ENCODE data around the gene CENATAC. TPM values are rescaled to one million over a fixed set of nuclear protein-coding genes. Genes with fewer than 3 reads are reported as not detected.
"Not testable (repeated sequence)": the region's sequence is repeated elsewhere in the genome, so short reads cannot be mapped to it uniquely, and the experiment has no call there.

Gene CENATAC
- total RNA-seq, 1 donor from 2014 or later, result 8.4 TPM

DNA sequence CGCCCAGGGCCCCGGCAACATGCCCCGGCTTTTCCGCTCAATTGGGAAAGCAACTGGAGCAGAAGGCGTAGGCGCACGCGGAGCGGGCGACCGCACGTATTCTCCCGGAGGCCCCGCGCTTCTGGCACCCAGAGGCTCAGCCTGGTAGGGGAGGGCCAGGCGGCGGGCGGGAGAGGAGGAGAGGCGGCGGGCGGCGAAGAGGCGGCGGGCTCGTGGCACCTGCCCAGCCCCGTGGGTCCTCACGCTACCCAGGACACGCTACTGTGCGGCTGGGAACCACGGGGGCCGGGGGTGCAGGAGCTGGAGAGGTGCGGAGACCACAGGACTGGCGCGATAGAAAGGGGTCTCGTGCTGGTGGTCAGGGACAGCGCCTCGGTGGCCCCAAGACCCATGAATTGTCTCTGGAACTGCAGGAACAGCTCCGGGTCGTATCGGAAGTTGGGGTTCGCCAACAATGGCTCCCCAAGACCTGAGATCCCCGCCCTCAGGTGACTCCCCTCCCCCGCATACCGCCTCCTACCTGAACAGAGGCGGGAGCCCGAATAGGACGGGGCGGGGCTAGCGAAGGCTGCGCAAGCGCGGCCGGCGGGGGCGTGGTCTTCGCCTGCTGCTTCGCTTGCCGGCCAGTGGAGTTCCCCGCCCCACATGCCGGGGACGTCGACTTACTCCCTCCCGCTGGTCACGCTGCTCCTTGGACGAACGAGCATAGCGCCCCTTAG lies 32.5 kb downstream of the CENATAC start, which contains the start of gene SLC37A4:
TSS of gene SLC37A4 (minus strand) at position 549 of the 719 bp plus-strand sequence.
- no peaks in the 10 kb centered on the region for H3K9me3 ChIP-seq (ENCODE audit: control insufficient read depth in 3 of 3, low read length in 3 of 3)
- peak within 1 kb of the TSS; percentile 78 for H3K27ac ChIP-seq (ENCODE audit: low read depth, low read length)
- H3K36me3 ChIP-seq (ENCODE audit: control insufficient read depth in 3 of 3, insufficient read depth in 3 of 3, low read length in 3 of 3), result peaks cover 8 to 18% (median 15%) of the 10 kb centered on the region in 3 donors
- peak within 1 kb of the TSS; percentile 83 to 90 (median 86) for H3K9ac ChIP-seq (ENCODE audit: low read depth in 1 of 3, low read length in 3 of 3)
- H3K4me3 ChIP-seq (ENCODE audit: low read length in 3 of 3), result peak within 1 kb of the TSS; percentile 90 to 94 (median 90)
- H3K4me1 ChIP-seq (ENCODE audit: control insufficient read depth in 3 of 3, insufficient read depth in 3 of 3, low read length in 3 of 3), result peaks cover 45 to 48% (median 47%) of the 10 kb centered on the region in 3 donors
- H3K27me3 ChIP-seq (ENCODE audit: control insufficient read depth in 3 of 3, insufficient read depth in 3 of 3, low read length in 3 of 3), result no peaks in the 10 kb centered on the region

DNA sequence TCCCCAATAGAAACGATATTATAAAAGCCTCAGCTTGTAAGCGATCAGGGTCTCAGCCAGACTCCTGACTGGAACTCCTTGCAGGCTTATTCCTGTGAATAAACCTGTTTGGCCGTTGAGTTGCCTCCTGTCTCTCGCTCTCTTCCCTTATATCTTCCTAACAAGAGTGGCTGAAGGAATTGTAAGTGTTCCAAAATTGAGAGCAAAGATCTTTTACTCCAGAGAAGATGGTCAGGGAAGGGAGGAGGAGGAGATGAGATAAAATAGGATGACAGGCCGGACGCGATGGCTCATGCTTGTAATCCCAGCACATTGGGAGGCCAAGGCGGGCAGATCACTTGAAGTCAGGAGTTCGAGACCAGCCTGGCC lies 34.0 kb downstream of the CENATAC start:
- no peak overlapping the region for H3K9ac ChIP-seq (ENCODE audit: low read depth in 1 of 3, low read length in 3 of 3)
- no peaks in the 10 kb centered on the region for H3K27me3 ChIP-seq (ENCODE audit: control insufficient read depth in 3 of 3, insufficient read depth in 3 of 3, low read length in 3 of 3)
- H3K36me3 ChIP-seq (ENCODE audit: control insufficient read depth in 3 of 3, insufficient read depth in 3 of 3, low read length in 3 of 3), result peaks cover 4 to 10% (median 5%) of the 10 kb centered on the region in 3 donors
- H3K4me1 ChIP-seq (ENCODE audit: control insufficient read depth in 3 of 3, insufficient read depth in 3 of 3, low read length in 3 of 3), result peaks cover 31 to 34% (median 33%) of the 10 kb centered on the region in 3 donors
- H3K9me3 ChIP-seq (ENCODE audit: control insufficient read depth in 3 of 3, low read length in 3 of 3), result no peaks in the 10 kb centered on the region
- H3K27ac ChIP-seq (ENCODE audit: low read depth, low read length), result no peak overlapping the region
- no peak overlapping the region for H3K4me3 ChIP-seq (ENCODE audit: low read length in 3 of 3)

DNA sequence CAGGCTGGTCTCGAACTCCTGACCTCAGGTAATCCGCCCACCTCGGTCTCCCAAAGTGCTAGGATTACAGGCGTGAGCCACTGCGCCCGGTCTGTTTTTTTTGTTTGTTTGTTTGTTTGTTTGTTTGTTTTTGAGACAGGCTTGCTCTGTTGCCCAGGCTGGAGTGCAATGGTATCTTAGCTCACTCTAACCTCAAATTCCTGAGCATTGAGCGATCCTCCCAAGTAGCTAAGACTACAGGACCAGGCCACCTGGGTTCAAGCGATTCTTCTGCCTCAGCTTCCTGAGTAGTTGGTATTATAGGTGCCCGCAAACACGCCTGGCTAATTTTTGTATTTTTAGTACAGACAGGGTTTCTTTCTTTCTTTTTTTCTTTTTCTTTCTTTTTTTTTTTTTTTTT lies 35.5 kb downstream of the CENATAC start:
- H3K9ac ChIP-seq (ENCODE audit: low read depth in 1 of 3, low read length in 3 of 3), result not testable (repeated sequence)

DNA sequence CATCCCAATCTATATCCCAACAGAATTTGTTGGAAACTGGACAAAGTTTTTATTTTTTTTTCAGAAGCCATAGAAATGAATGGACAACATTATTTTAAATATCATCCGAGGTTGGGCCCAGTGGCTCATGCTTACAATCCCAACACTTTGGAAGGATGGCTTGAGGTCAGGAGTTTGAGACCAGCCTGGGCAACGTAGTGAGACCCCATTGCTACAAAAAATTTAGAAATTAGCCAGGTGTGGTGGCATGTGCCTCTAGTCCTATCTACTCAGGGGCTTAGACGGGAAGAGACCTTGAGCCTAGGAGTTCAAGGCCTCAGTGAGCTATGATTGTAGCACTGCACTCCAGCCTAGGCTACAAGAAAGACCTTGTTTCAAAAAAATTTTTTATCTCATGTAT lies 36.9 kb downstream of the CENATAC start:
- H3K9ac ChIP-seq (ENCODE audit: low read depth in 1 of 3, low read length in 3 of 3), result peak overlapping the region in 1 of 3 donors; percentile 10
- H3K36me3 ChIP-seq (ENCODE audit: control insufficient read depth in 3 of 3, insufficient read depth in 3 of 3, low read length in 3 of 3), result no peaks in the 10 kb centered on the region
- no peak overlapping the region for H3K4me3 ChIP-seq (ENCODE audit: low read length in 3 of 3)
- peaks cover 2 to 5% (median 4%) of the 10 kb centered on the region in 3 donors for H3K4me1 ChIP-seq (ENCODE audit: control insufficient read depth in 3 of 3, insufficient read depth in 3 of 3, low read length in 3 of 3)
- H3K9me3 ChIP-seq (ENCODE audit: control insufficient read depth in 3 of 3, low read length in 3 of 3), result no peaks in the 10 kb centered on the region
- H3K27me3 ChIP-seq (ENCODE audit: control insufficient read depth in 3 of 3, insufficient read depth in 3 of 3, low read length in 3 of 3), result no peaks in the 10 kb centered on the region
- no peak overlapping the region for H3K27ac ChIP-seq (ENCODE audit: low read depth, low read length)

More for the DNA sequence above, 35.5 kb downstream of the CENATAC start:
- H3K4me3 ChIP-seq (ENCODE audit: low read length in 3 of 3); H3K27me3 ChIP-seq (ENCODE audit: control insufficient read depth in 3 of 3, insufficient read depth in 3 of 3, low read length in 3 of 3); H3K27ac ChIP-seq (ENCODE audit: low read depth, low read length); H3K9me3 ChIP-seq (ENCODE audit: control insufficient read depth in 3 of 3, low read length in 3 of 3); H3K36me3 ChIP-seq (ENCODE audit: control insufficient read depth in 3 of 3, insufficient read depth in 3 of 3, low read length in 3 of 3): not testable (repeated sequence)
- H3K4me1 ChIP-seq (ENCODE audit: control insufficient read depth in 3 of 3, insufficient read depth in 3 of 3, low read length in 3 of 3), result peaks cover 16 to 19% (median 18%) of the 10 kb centered on the region in 3 donors

- Histone ChIP-seq H3K9ac (ENCODE audit: low read depth in 1 of 3, low read length in 3 of 3) (no peak overlapping the region), H3K27me3 (ENCODE audit: control insufficient read depth in 3 of 3, insufficient read depth in 3 of 3, low read length in 3 of 3) (no peaks in the 10 kb centered on the region), H3K9me3 (ENCODE audit: control insufficient read depth in 3 of 3, low read length in 3 of 3) (no peaks in the 10 kb centered on the region), H3K4me3 (ENCODE audit: low read length in 3 of 3) (no peak overlapping the region), H3K4me1 (ENCODE audit: control insufficient read depth in 3 of 3, insufficient read depth in 3 of 3, low read length in 3 of 3) (no peaks in the 10 kb centered on the region), H3K27ac (ENCODE audit: low read depth, low read length) (no peak overlapping the region), H3K36me3 (ENCODE audit: control insufficient read depth in 3 of 3, insufficient read depth in 3 of 3, low read length in 3 of 3) (no peaks in the 10 kb centered on the region)
Measured at GRCh38 chr11:119038884-119039283, 40.9 kb downstream of the CENATAC start.

GRCh38 chr11:119039471-119039870 lies 41.5 kb downstream of the CENATAC start:
- not testable (repeated sequence) for H3K36me3 ChIP-seq (ENCODE audit: control insufficient read depth in 3 of 3, insufficient read depth in 3 of 3, low read length in 3 of 3); H3K27me3 ChIP-seq (ENCODE audit: control insufficient read depth in 3 of 3, insufficient read depth in 3 of 3, low read length in 3 of 3); H3K27ac ChIP-seq (ENCODE audit: low read depth, low read length); H3K9me3 ChIP-seq (ENCODE audit: control insufficient read depth in 3 of 3, low read length in 3 of 3); H3K4me3 ChIP-seq (ENCODE audit: low read length in 3 of 3); H3K4me1 ChIP-seq (ENCODE audit: control insufficient read depth in 3 of 3, insufficient read depth in 3 of 3, low read length in 3 of 3); H3K9ac ChIP-seq (ENCODE audit: low read depth in 1 of 3, low read length in 3 of 3)

GRCh38 chr11:119041821-119042514 lies 44.0 kb downstream of the CENATAC start:
- Histone ChIP-seq H3K27me3 (ENCODE audit: control insufficient read depth in 3 of 3, insufficient read depth in 3 of 3, low read length in 3 of 3) (no peaks in the 10 kb centered on the region), H3K9me3 (ENCODE audit: control insufficient read depth in 3 of 3, low read length in 3 of 3) (no peaks in the 10 kb centered on the region), H3K4me1 (ENCODE audit: control insufficient read depth in 3 of 3, insufficient read depth in 3 of 3, low read length in 3 of 3) (no peaks in the 10 kb centered on the region), H3K36me3 (ENCODE audit: control insufficient read depth in 3 of 3, insufficient read depth in 3 of 3, low read length in 3 of 3) (peaks cover 15 to 20% (median 20%) of the 10 kb centered on the region in 3 donors), H3K9ac (ENCODE audit: low read depth in 1 of 3, low read length in 3 of 3) (no peak overlapping the region), H3K27ac (ENCODE audit: low read depth, low read length) (no peak overlapping the region), H3K4me3 (ENCODE audit: low read length in 3 of 3) (no peak overlapping the region)

DNA sequence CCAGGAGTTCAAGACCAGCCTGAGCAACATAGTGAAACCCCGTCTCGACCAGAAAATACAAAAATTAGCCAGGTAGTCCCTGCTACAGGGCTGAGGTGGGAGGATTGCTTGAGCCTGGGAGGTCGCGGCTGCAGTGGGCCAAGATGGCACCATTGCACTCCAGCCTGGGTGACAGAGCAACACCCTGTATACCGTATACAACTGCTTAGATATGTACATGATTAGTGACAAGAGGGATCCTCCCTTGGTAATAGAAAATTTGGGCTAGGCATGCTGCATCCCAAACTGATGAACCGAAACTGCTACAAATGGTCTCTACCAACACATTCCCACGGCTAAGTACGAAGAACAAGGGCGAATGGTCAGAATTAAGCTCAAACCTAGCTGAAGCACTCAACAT lies 45.0 kb downstream of the CENATAC start:
- peaks cover 22 to 30% (median 30%) of the 10 kb centered on the region in 3 donors for H3K36me3 ChIP-seq (ENCODE audit: control insufficient read depth in 3 of 3, insufficient read depth in 3 of 3, low read length in 3 of 3)
- no peaks in the 10 kb centered on the region for H3K9me3 ChIP-seq (ENCODE audit: control insufficient read depth in 3 of 3, low read length in 3 of 3)
- H3K4me1 ChIP-seq (ENCODE audit: control insufficient read depth in 3 of 3, insufficient read depth in 3 of 3, low read length in 3 of 3), result no peaks in the 10 kb centered on the region
- H3K27me3 ChIP-seq (ENCODE audit: control insufficient read depth in 3 of 3, insufficient read depth in 3 of 3, low read length in 3 of 3), result no peaks in the 10 kb centered on the region
- H3K4me3 ChIP-seq (ENCODE audit: low read length in 3 of 3), result no peak overlapping the region
- H3K9ac ChIP-seq (ENCODE audit: low read depth in 1 of 3, low read length in 3 of 3), result no peak overlapping the region
- H3K27ac ChIP-seq (ENCODE audit: low read depth, low read length), result no peak overlapping the region

DNA sequence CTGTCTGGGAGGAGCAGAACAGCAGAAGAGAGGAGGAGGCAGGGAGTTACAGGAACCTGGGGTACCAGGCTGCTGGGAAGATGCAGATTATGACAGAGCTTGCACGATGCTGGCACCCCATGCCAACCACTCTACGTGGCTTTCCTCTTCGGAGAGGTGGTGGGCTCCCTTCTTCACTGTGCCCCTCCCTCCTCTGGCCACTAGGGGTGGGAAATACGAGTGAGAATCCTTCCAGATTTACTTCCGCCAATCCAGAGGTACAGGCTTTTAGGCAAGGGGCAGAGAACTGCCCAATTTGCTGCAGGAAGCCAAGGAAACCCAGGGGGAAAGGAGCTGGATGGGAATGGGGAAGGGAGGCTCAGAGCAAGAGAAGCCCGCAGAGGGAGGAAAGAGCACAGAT lies 46.8 kb downstream of the CENATAC start:
- no peak overlapping the region for H3K27ac ChIP-seq (ENCODE audit: low read depth, low read length)
- peaks cover 40 to 48% (median 48%) of the 10 kb centered on the region in 3 donors for H3K36me3 ChIP-seq (ENCODE audit: control insufficient read depth in 3 of 3, insufficient read depth in 3 of 3, low read length in 3 of 3)
- no peaks in the 10 kb centered on the region for H3K4me1 ChIP-seq (ENCODE audit: control insufficient read depth in 3 of 3, insufficient read depth in 3 of 3, low read length in 3 of 3)
- no peak overlapping the region for H3K4me3 ChIP-seq (ENCODE audit: low read length in 3 of 3)
- no peak overlapping the region for H3K9ac ChIP-seq (ENCODE audit: low read depth in 1 of 3, low read length in 3 of 3)
- no peaks in the 10 kb centered on the region for H3K27me3 ChIP-seq (ENCODE audit: control insufficient read depth in 3 of 3, insufficient read depth in 3 of 3, low read length in 3 of 3)
- no peaks in the 10 kb centered on the region for H3K9me3 ChIP-seq (ENCODE audit: control insufficient read depth in 3 of 3, low read length in 3 of 3)

DNA sequence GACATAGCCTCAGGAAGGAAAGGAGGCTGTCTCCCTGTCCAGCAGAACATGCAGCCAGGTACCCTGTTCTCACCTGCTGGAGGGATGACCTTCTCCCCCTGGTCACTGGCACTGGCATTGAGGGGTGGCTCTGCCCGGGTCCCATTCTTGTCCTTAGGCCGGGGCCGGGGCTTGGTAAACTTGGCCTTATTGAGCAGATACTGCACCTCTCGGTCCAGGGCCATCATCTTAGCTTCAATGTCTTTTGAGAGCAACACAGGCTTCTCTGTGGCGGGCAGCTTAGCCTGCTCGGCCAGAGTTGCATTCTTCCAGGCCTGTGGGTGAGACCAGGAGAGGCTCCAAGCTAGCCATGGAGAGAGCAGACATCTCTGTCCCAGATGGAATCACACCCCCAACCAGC lies 48.6 kb downstream of the CENATAC start:
- Histone ChIP-seq H3K27ac (ENCODE audit: low read depth, low read length) (no peak overlapping the region), H3K4me3 (ENCODE audit: low read length in 3 of 3) (no peak overlapping the region), H3K36me3 (ENCODE audit: control insufficient read depth in 3 of 3, insufficient read depth in 3 of 3, low read length in 3 of 3) (peaks cover 51 to 60% (median 57%) of the 10 kb centered on the region in 3 donors), H3K27me3 (ENCODE audit: control insufficient read depth in 3 of 3, insufficient read depth in 3 of 3, low read length in 3 of 3) (no peaks in the 10 kb centered on the region), H3K9ac (ENCODE audit: low read depth in 1 of 3, low read length in 3 of 3) (no peak overlapping the region), H3K4me1 (ENCODE audit: control insufficient read depth in 3 of 3, insufficient read depth in 3 of 3, low read length in 3 of 3) (no peaks in the 10 kb centered on the region), H3K9me3 (ENCODE audit: control insufficient read depth in 3 of 3, low read length in 3 of 3) (no peaks in the 10 kb centered on the region)

Data from skeletal muscle tissue (tissue), 4 donors.